ENCODE measurements around the gene CDH4. TPM values are rescaled to one million over a fixed set of nuclear protein-coding genes. Genes with fewer than 3 reads are reported as not detected.

Gene CDH4
- total RNA-seq, 1 donor from 2014 or later: not detected

GRCh38 chr20:61806314-61806713, 554.3 kb downstream of the CDH4 start:
- ChIA-PET POLR2A (no interaction called here), CTCF (no interaction called here)
- H3K4me1 Mint-ChIP-seq: no peaks in the 10 kb centered on the region
- H3K27me3 Mint-ChIP-seq: peaks cover 2% of the 10 kb centered on the region
- no peaks in the 10 kb centered on the region for H3K36me3 Mint-ChIP-seq (ENCODE audit: low read depth)
- no peak overlapping the region for H3K27ac Mint-ChIP-seq
- no peak overlapping the region for H3K4me3 Mint-ChIP-seq
- TF ChIP-seq, protein P1, sequence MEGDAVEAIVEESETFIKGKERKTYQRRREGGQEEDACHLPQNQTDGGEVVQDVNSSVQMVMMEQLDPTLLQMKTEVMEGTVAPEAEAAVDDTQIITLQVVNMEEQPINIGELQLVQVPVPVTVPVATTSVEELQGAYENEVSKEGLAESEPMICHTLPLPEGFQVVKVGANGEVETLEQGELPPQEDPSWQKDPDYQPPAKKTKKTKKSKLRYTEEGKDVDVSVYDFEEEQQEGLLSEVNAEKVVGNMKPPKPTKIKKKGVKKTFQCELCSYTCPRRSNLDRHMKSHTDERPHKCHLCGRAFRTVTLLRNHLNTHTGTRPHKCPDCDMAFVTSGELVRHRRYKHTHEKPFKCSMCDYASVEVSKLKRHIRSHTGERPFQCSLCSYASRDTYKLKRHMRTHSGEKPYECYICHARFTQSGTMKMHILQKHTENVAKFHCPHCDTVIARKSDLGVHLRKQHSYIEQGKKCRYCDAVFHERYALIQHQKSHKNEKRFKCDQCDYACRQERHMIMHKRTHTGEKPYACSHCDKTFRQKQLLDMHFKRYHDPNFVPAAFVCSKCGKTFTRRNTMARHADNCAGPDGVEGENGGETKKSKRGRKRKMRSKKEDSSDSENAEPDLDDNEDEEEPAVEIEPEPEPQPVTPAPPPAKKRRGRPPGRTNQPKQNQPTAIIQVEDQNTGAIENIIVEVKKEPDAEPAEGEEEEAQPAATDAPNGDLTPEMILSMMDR (IDR thresholded peaks at IDR 0.05): no peak
- intact Hi-C loops (cut with micrococcal nuclease): no loop called here
- ATAC-seq (ENCODE audit: low read depth) (no peak), DNase-seq (no peak)
- no peaks in the 10 kb centered on the region for H3K9me3 Mint-ChIP-seq

DNA sequence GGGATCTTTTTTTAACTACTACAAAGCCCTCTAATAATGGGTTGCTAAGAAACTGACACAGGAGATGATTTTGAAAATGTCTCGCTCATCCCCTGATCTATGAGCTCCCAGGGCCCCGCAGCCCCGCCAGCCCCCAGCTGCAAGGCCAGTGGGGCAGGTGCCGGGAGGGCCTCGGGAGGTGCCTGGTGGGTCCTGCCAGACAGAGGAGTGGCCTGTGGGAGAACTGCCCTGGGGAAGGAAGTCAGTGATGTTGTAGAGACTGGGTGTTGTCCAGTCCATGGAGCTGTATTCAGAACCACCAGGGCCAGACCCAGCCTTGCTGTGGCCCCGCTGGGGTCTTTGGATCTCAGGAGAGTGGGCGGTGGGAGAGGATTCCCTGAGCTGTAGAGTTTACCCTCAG, 554.9 kb downstream of the CDH4 start:
- H3K9me3 Mint-ChIP-seq: no peaks in the 10 kb centered on the region
- H3K36me3 Mint-ChIP-seq (ENCODE audit: low read depth): no peaks in the 10 kb centered on the region
- H3K27ac Mint-ChIP-seq: no peak overlapping the region
- TF ChIP-seq, protein P1 (IDR thresholded peaks at IDR 0.05): no peak
- ATAC-seq (ENCODE audit: low read depth) (no peak), DNase-seq (no peak)
- H3K4me1 Mint-ChIP-seq: no peaks in the 10 kb centered on the region
- CTCF ChIA-PET: no interaction called here
- intact Hi-C loops (cut with micrococcal nuclease): no loop called here
- no peak overlapping the region for H3K4me3 Mint-ChIP-seq
- H3K27me3 Mint-ChIP-seq: peaks cover 2% of the 10 kb centered on the region
- POLR2A ChIA-PET: no interaction called here

DNA sequence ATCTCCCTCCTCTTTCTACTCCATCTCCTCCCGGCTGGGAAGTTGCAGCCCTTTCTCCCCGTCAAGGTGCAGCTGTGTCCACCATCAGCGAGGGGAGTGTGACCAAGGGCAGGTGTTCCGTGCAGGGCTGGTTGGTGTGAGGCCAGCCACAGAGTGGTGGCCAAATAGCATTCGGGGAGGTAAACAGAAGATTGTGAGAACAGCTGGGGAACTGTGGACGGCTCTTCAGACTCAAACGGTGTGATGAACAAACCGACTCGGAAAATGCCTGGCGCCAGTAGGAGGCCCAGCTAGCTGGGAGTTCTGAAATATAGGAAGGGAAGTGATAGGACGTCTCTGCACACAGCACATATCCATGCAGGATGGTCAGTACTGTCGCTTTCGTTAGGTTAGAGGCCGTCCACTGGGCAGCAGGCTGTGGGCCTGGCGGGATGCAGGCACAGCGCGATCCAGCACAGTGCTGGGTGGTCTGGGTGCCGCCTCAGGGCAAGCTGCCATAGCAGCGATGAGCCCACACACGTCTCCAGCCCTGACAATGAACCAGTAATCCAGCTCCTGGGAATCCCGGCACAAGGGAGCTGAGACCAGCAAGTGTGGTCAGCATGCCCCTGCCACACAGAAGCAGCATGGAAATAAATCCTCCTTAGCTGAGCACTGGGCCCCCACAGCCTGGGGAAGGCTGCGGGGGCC, 555.6 kb downstream of the CDH4 start:
- Mint-ChIP-seq H3K9me3 (no peaks in the 10 kb centered on the region), H3K4me1 (no peaks in the 10 kb centered on the region), H3K4me3 (no peak overlapping the region), H3K27me3 (peaks cover 2% of the 10 kb centered on the region), H3K27ac (no peak overlapping the region), H3K36me3 (ENCODE audit: low read depth) (no peaks in the 10 kb centered on the region)
- intact Hi-C loops (cut with micrococcal nuclease): no loop called here
- ChIA-PET CTCF (no interaction called here), POLR2A (no interaction called here)
- TF ChIP-seq, protein P1 (IDR thresholded peaks at IDR 0.05): no peak
- DNase-seq (no peak), ATAC-seq (ENCODE audit: low read depth) (no peak)

- POLR2A ChIA-PET: no interaction called here
- TF ChIP-seq, protein P1 (IDR thresholded peaks at IDR 0.05): no peak
- no peak for DNase-seq
- intact Hi-C loops (cut with micrococcal nuclease): no loop called here
- no peak for ATAC-seq (ENCODE audit: low read depth)
- H3K4me1 Mint-ChIP-seq: no peaks in the 10 kb centered on the region
- H3K36me3 Mint-ChIP-seq (ENCODE audit: low read depth): no peaks in the 10 kb centered on the region
- H3K4me3 Mint-ChIP-seq: no peak overlapping the region
- CTCF ChIA-PET: no interaction called here
- no peaks in the 10 kb centered on the region for H3K9me3 Mint-ChIP-seq
- H3K27ac Mint-ChIP-seq: no peak overlapping the region
- peaks cover under 1% of the 10 kb centered on the region for H3K27me3 Mint-ChIP-seq
Observed at GRCh38 chr20:61808447-61808846, 556.4 kb downstream of the CDH4 start.

DNA sequence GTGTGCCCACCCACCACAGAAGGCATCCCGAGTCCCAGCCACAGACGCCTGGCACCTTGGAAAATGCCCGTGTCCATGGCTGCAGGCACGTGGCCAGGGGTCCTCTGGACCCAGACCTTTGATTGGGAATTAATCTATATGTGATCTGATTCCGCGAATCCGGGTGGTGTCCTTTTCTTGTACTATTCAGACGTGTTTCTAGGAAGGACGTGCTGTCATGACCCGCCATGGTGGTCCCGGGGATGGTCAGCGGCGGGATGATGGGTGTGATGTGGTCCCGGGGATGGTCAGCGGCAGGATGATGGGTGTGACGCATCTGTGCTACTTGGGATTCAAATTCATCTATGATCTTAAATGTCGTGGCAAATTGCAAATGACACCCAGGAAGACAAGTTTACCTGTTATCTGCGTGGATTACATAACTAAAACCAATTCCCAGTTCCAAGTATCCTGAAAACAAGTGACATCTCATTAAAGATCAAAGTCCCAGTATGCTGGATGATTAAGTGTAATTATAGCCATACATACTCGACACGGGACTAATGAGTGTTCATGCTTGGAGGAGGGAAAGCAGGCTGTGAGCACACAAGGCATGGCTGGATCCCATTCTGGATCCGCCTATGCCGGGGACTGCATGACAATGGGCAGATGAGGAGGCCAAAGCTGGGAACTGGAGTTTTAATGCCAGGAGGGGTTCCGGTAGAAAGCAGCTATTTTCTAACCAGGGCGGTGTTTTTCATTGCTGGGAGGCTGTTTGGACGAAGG, 557.1 kb downstream of the CDH4 start:
- ChIA-PET POLR2A (no interaction called here), CTCF (no interaction called here)
- Mint-ChIP-seq H3K4me1 (no peaks in the 10 kb centered on the region), H3K27me3 (no peaks in the 10 kb centered on the region), H3K4me3 (no peak overlapping the region), H3K36me3 (ENCODE audit: low read depth) (no peaks in the 10 kb centered on the region), H3K27ac (no peak overlapping the region), H3K9me3 (no peaks in the 10 kb centered on the region)
- TF ChIP-seq, protein P1 (IDR thresholded peaks at IDR 0.05): no peak
- ATAC-seq (ENCODE audit: low read depth): no peak
- DNase-seq: no peak
- intact Hi-C loops (cut with micrococcal nuclease): no loop called here

All from activated B cell treated with CpG ODN at 0.5 μM for 24 hours (primary cell).